Smooth muscle cell (in vitro differentiated cells): Measurements from ENCODE around the gene MKRN2OS. TPM values are rescaled to one million over a fixed set of nuclear protein-coding genes. Genes with fewer than 3 reads are reported as not detected.
"Not testable (repeated sequence)": the region's sequence is repeated elsewhere in the genome, so short reads cannot be mapped to it uniquely, and the experiment has no call there.

ENCODE experiments used
- DNase-seq: peaks from one replicate; lab custom pipeline; 2025; ENCODE audit not compliant: unreplicated experiment; lab: John Stamatoyannopoulos, UW
- H2AFZ ChIP-seq: fragments of 200-600 bp; sonication (generic); 2 replicates; pipeline ENCODE4 v1.6.0; 2016; ENCODE audit warnings: antibody characterized with exemption, low read depth, mild to moderate bottlenecking
- H3F3A ChIP-seq: fragments of 200-600 bp; sonication (generic); 2 replicates; pipeline ENCODE4 v1.6.0; 2017; ENCODE audit warnings: antibody characterized with exemption, low read depth
- H3K27ac ChIP-seq: fragments of 200-600 bp; sonication (generic); 2 replicates; pipeline ENCODE4 v1.5.1; 2016; ENCODE audit warnings: low read depth, mild to moderate bottlenecking
- H3K27me3 ChIP-seq: fragments of 200-600 bp; sonication (generic); 2 replicates; pipeline ENCODE4 v1.6.1; 2016; ENCODE audit warnings: low read depth, mild to moderate bottlenecking
- H3K36me3 ChIP-seq: fragments of 200-600 bp; sonication (generic); 2 replicates; pipeline ENCODE4 v1.5.1; 2016; ENCODE audit warnings: low read depth
- H3K4me1 ChIP-seq: fragments of 200-600 bp; sonication (generic); 2 replicates; pipeline ENCODE4 v1.5.1; 2016; ENCODE audit warnings: low read depth
- H3K4me2 ChIP-seq: fragments of 200-600 bp; sonication (generic); 2 replicates; pipeline ENCODE4 v1.6.0; 2016; ENCODE audit warnings: mild to moderate bottlenecking
- H3K4me3 ChIP-seq: fragments of 200-600 bp; sonication (generic); 2 replicates; pipeline ENCODE4 v1.5.1; 2016; ENCODE audit warnings: mild to moderate bottlenecking
- H3K79me2 ChIP-seq: fragments of 200-600 bp; sonication (generic); 2 replicates; pipeline ENCODE4 v1.6.0; 2016; ENCODE audit warnings: low read depth, mild to moderate bottlenecking
- H3K9ac ChIP-seq: fragments of 200-600 bp; sonication (generic); 2 replicates; pipeline ENCODE4 v1.6.0; 2016; ENCODE audit warnings: low read depth
- H3K9me3 ChIP-seq: fragments of 200-600 bp; sonication (generic); replicated peaks from 2 replicates; pipeline ENCODE4 v1.5.1; 2016; ENCODE audit warnings: low read depth
- H4K20me1 ChIP-seq: fragments of 200-600 bp; sonication (generic); 2 replicates; pipeline ENCODE4 v1.6.0; 2016; ENCODE audit warnings: low read depth
- WGBS: methylation state at CpG from one replicate; pipeline ENCODE4 v1.1.7; 2016; ENCODE audit warnings: low lambda C conversion rate; 5-methylcytosine and 5-hydroxymethylcytosine counted together
- polyA plus RNA-seq: library from polyadenylated mRNA; unstranded; fragments of >200 nt; fragmentation: Nextera tagmentation; extraction: Ambion mirVana; gene quantifications from 2 replicates; pipeline ENCODE4 v1.2.1, GENCODE V29; 2016
- total RNA-seq: library from RNA; depleted of rRNA; stranded (reverse); fragments of >200 nt; gene quantifications from 2 replicates; pipeline ENCODE4 v1.2.3, GENCODE V29; 2014
- TF ChIP-seq, protein P1 (sequence below): fragments of 200-600 bp; sonication (generic); IDR thresholded peaks from 2 replicates; pipeline ENCODE4 v1.5.1; 2017; ENCODE audit warnings: borderline replicate concordance, mild to moderate bottlenecking, antibody characterized with exemption; ENCODE audit not compliant: insufficient read depth, poor library complexity, severe bottlenecking

The MKRN2OS gene
- total and polyA plus RNA-seq, 2 experiments from 2014 or later: not detected

GRCh38 chr3:12553921-12554391, 8.7 kb upstream of the MKRN2OS start:
- Histone ChIP-seq H3K9ac (no peak overlapping the region), H3K4me1 (peaks cover 16% of the 10 kb centered on the region), H3K27ac (no peak overlapping the region), H3K9me3 (no peaks in the 10 kb centered on the region), H3K4me3 (peak overlapping the region; percentile 39), H2AFZ (peak overlapping the region; percentile 83), H3K4me2 (peak overlapping the region; percentile 72), H3F3A (no peaks in the 10 kb centered on the region), H3K27me3 (no peaks in the 10 kb centered on the region), H3K79me2 (peaks cover 14% of the 10 kb centered on the region), H4K20me1 (peaks cover 14% of the 10 kb centered on the region), H3K36me3 (no peaks in the 10 kb centered on the region)
- 62% methylated on average over 26 of the region's 26 CpGs for WGBS
- TF ChIP-seq, protein P1, sequence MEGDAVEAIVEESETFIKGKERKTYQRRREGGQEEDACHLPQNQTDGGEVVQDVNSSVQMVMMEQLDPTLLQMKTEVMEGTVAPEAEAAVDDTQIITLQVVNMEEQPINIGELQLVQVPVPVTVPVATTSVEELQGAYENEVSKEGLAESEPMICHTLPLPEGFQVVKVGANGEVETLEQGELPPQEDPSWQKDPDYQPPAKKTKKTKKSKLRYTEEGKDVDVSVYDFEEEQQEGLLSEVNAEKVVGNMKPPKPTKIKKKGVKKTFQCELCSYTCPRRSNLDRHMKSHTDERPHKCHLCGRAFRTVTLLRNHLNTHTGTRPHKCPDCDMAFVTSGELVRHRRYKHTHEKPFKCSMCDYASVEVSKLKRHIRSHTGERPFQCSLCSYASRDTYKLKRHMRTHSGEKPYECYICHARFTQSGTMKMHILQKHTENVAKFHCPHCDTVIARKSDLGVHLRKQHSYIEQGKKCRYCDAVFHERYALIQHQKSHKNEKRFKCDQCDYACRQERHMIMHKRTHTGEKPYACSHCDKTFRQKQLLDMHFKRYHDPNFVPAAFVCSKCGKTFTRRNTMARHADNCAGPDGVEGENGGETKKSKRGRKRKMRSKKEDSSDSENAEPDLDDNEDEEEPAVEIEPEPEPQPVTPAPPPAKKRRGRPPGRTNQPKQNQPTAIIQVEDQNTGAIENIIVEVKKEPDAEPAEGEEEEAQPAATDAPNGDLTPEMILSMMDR: no peak
- no peak for DNase-seq

DNA sequence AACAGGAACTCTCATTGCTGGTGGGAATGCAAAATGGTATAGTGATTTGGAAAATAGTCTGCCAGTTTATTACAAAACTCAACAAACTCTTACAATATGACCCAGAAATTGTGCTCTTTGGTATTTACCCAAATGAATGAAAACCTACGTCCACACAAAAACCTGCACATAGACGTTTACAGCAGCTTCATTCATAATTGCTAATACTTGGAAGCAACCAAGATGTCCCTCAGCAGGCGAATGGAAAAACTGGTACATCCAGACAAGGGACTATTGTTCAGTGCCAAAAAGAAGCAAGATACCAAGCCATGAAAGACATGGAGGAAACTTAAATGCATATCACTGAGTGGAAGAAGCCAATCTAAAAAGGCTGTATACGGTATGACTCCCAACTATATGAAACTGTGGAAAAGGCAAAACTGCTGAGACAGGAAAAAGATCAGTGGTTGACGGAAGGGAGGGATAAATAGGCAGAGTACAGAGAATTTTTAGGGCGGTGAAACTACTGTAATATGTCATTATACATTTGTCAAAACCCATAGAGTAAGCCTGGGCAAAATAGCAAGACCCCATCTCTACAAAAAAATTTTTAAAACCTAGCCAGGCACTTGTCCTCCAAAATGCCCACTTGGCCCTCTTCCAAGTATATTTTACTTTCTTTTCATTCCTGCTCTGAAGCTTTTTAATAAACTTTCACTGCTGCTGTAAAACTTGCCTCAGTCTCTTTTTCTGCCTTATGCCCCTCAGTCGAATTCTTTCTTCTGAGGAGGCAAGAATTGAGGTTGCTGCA, 4.9 kb upstream of the MKRN2OS start:
- WGBS: 73% methylated on average over 7 of the region's 7 CpGs
- TF ChIP-seq, protein P1: no peak
- no peak overlapping the region for H3K9ac ChIP-seq
- no peaks in the 10 kb centered on the region for H3K9me3 ChIP-seq
- no peaks in the 10 kb centered on the region for H4K20me1 ChIP-seq
- no peak overlapping the region for H3K27ac ChIP-seq
- H3F3A ChIP-seq: no peaks in the 10 kb centered on the region
- H3K27me3 ChIP-seq: no peaks in the 10 kb centered on the region
- H3K4me3 ChIP-seq: no peak overlapping the region
- no peak overlapping the region for H2AFZ ChIP-seq
- no peaks in the 10 kb centered on the region for H3K36me3 ChIP-seq
- no peaks in the 10 kb centered on the region for H3K79me2 ChIP-seq
- no peak for DNase-seq
- H3K4me1 ChIP-seq: no peaks in the 10 kb centered on the region
- no peak overlapping the region for H3K4me2 ChIP-seq

DNA sequence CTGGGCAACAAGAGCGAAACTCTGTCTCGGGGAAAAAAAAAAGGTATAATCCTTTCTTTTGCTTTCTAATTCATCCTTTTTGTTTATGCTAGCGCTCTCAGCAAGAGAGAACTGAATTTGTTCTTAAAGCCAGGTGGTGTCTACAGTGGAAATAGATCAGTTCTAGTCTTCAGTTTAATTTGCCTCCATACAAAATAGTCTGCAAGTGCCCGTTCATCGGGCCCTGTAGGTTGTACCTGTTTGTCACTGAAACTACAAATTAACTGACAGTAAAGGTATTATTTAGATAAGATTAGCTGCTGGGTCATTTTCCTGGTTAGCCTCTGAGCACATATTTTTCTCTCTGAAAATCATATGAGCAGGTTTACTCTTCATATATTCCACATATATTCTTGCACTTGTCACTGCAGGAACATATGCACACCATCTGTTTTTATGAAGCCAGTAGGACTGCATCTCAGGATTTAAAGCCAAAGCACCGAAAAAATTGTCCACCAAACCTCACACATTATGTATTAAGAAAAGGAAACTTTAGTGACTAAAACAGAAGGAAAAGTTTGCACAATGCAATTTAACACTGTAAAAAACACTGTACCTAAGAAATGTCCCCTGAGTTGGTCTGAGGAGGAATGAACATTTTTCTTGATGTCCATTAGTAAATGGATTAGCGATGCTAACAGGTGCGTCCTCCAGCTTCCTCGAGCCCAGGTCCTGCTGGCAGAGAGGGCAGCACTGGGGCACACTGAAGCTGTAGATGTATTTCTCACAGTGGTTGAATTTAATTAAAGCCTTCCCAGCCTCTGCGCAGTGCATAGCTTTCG, 437 bp downstream of the MKRN2OS start:
- WGBS: 71% methylated on average over 11 of the region's 11 CpGs
- Histone ChIP-seq H3K9ac (no peak overlapping the region), H3K27ac (no peak overlapping the region), H3K9me3 (no peaks in the 10 kb centered on the region), H3K79me2 (no peaks in the 10 kb centered on the region), H3K4me2 (peak overlapping the region; percentile 34), H2AFZ (no peak overlapping the region), H3K27me3 (no peaks in the 10 kb centered on the region), H3K4me1 (no peaks in the 10 kb centered on the region), H3K4me3 (peak overlapping the region; percentile 46), H3F3A (no peaks in the 10 kb centered on the region), H4K20me1 (no peaks in the 10 kb centered on the region), H3K36me3 (no peaks in the 10 kb centered on the region)
- DNase-seq: no peak
- TF ChIP-seq, protein P1: no peak

DNA sequence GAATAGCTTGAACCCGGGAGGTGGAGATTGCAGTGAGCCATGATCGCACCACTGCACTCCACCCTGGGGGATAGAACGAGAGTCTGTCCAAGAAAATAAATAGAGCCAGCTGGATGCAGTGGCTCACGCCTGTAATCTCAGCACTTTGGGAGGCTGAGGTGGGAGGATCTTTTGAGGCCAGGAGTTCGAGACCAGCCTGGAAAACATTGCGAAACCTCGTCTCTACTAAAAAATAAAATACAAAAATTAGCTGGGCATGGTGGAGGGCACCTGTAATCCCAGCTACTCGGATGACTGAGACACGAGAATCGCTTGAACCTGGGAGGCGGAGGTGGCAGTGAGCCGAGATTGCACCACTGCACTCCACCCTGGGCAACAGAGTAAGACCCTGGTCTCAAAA, 1.8 kb downstream of the MKRN2OS start:
- WGBS: 97% methylated on average over 12 of the region's 12 CpGs
- not testable (repeated sequence) for H3K4me2 ChIP-seq, H3F3A ChIP-seq, H3K27ac ChIP-seq, H3K36me3 ChIP-seq, H3K27me3 ChIP-seq, H3K4me1 ChIP-seq, H3K9me3 ChIP-seq, H2AFZ ChIP-seq, H3K9ac ChIP-seq, H3K4me3 ChIP-seq, H4K20me1 ChIP-seq, H3K79me2 ChIP-seq, DNase-seq
